GM21786 (cell line): ENCODE results near the gene C3orf70.
"Not testable (repeated sequence)": the region's sequence is repeated elsewhere in the genome, so short reads cannot be mapped to it uniquely, and the experiment has no call there.

Source experiments
- ATAC-seq: cut with Tn5 transposase; IDR thresholded peaks from one replicate; pipeline ENCODE4 v1.9.1; 2021; ENCODE audit not compliant: unreplicated experiment

Gene C3orf70

DNA sequence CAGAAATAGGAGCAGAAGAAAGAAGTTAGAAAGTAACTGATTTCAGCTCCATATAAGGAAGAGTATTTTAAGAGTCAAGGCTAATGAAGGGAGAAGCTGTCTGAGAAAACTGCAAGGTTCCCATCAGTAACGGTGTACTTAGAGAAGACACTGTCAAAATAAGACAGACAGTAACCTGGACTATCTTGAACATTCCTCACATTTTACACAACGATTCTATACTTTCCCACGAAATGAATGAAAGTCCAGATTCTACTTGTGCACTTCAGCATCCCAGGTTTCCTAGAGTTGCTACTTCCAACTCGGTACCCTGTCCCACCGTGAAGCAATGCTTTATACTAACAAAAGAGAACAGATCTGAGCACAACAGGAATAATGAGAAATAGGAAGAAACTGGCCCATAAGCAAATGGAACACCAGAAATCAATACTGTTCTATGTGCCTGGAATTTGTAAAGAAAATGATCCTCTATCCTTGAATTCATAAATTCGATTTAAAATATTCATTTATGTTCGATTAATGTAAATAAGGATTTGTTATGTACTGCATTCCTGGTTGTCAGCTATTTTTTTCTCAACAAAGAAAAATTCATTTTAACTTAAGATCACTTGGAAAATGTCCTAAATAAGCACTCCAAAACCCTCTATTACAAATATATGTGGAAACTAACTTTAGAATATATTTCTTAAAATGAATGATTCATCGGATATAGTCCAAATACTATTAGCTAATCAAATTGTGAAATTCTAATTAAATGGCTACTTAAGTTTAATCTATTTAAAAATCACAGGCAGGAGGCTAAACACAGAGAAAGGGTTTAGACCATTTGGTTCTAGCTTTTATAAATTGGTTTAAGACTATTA lies 1.5 kb downstream of the C3orf70 start:
- no peak for ATAC-seq

- ATAC-seq, result no peak
These were observed 2.3 kb downstream of the C3orf70 start for GRCh38 chr3:185150561-185150960.

DNA sequence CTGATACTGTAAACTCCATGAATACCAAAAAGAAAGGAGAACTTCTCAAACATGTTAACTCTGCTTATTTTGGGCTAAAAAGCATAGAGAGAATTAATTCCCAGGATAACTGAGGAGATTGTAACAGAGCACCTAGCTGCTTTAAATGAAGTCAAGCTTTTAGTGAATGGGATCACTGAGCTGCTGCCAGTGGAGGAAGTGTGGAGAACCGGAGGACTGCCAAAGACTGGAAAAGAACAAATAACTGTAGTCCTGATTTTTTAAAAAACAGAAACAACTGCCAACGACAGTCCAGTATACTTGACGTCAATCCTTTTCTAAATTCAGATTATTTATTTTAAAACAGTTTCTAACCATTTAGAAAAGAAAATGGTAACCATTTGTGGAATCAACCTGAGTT lies 3.3 kb downstream of the C3orf70 start:
- no peak for ATAC-seq

DNA sequence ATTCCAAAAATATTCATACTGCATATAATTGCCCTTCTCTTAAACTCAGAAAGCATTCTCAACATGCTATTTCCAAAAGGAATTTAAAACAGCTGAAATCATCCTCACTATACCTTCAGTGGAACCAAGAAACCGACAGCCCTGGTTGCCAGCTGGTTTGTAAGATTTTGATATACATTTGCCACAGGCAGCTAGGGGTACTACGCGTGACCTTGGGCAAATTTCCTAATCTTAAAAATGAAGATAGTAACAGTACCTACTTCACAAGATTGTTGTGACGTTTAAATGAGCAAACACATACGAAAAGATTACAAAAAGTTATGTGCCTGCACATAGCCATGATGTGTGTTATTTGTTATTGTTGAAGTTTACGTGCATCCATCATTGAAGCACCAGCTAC lies 7.3 kb downstream of the C3orf70 start:
- ATAC-seq, result no peak

DNA sequence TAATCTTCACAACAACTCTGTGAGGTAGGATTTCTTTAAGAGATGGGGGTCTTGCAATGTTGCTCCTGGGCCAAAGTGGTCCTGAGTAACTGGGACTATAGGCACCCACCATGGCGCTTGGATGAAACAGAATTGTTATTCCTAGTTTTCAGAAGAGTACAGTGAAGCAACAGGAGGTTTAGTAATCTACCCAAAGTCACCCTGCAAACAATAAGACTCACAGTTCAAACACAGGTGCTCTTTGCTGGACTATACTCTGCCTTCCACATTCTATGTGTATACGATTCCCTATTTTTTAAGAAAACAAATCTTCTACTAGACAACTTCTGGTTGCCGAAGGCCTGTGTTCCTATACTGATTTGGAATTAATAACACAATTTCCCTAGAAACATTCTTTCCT lies 8.1 kb downstream of the C3orf70 start:
- ATAC-seq, result no peak

DNA sequence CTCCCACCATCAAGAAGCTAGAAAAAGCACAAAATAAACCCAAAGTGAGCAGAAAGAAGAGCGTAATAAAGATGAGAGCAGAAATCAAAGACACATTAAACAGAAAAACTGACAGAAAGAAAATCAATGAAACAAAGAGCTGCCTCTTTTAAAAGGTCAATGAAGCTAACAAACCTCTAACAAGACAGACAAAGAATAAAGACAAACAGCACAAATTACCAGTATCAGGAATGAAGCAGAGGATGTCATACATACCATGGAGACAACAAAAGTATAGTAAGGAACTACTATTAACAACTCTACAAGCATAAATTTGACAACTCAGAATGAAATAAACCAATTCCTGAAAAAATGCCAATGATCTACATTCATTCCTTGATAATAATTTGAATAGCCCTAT lies 15.0 kb downstream of the C3orf70 start:
- no peak for ATAC-seq

DNA sequence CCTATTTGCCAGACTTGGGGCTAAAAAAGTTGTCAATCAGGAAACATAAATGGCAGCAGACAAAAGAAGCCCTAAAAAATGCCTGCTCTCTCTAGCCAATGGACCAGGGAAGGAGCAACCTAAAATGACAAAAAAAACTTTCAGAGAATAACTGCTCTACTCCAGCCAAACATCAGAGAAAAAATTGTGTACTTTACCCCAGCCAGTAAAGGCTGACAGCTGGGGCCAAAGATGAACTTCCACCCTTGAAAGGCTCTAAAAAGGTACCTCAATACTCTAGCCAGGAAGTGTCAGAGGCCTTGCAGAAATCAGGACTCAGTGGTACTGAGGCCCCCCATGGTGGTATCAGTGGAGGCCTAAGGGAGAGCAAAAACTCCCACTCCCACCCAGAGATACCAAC lies 18.4 kb downstream of the C3orf70 start:
- ATAC-seq, result no peak

DNA sequence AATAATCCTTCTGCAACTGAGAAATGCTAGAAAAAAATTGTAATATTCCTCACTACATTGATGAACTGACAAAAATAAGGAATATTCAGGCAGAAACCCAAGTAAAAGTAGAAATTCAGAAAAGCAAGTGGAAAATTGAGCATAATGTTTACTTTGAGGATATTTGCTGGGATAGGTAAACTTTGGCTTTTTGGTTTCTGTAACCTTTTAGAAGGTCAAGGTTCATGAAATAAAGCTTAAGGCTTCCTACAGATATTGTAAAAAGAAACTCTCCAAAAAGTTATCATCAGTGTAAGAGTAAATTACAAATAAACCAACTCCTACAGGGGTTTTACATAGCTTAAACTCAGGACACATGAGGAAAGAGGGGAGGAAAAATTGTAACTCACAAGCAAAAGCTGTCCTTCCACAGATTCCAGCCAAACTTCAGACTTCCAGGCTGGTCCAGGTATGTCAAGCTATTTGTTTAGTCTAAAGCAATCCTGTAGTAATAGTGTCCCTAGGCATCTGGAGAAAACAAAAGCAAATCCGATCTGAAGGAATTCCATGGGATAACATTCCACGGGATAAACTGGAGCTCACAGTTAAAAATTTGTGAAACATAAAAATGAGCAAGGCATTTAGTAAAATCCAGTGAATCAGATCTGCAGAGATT lies 21.1 kb downstream of the C3orf70 start:
- ATAC-seq, result no peak

- ATAC-seq, result no peak
These were observed 23.8 kb downstream of the C3orf70 start for GRCh38 chr3:185129083-185129482.

DNA sequence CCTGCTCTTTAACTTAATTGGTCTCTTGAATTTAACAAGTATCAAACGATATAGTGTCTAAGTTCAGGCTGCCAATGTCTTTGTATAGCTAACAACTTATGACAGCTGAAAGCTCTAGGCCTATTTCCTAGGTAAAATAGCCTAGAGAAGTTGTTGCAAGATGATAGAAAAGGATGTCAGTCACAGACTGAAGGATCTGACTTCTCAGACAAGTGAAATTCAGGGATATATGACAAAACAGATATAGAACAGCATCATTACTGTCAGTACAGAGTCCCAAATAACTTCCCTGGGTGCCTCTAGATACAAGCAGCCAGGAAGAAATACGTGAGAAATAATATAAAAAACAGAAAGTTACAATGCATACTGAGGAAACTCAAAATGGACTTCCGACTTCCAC lies 26.7 kb downstream of the C3orf70 start:
- ATAC-seq, result no peak

DNA sequence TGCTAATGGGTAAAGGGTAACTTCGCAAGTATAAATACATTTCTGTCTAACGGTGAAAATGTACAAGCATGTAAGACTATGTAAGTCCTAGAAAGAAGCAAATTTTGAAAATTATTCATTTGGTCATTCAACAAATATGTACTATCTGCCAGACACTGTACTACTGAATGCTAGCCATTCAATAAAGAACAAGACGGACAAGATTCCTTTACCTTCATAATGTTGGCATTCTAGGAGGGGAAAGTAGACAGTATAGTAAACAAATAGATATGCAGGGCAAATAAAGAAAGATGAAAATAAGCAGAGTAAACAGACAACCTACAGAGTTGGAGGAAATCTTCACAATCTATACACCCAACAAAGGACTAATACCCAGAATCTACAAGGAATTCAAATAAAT lies 32.7 kb downstream of the C3orf70 start:
- no peak for ATAC-seq

GRCh38 chr3:185115371-185115770 lies 37.5 kb downstream of the C3orf70 start:
- ATAC-seq, result no peak

DNA sequence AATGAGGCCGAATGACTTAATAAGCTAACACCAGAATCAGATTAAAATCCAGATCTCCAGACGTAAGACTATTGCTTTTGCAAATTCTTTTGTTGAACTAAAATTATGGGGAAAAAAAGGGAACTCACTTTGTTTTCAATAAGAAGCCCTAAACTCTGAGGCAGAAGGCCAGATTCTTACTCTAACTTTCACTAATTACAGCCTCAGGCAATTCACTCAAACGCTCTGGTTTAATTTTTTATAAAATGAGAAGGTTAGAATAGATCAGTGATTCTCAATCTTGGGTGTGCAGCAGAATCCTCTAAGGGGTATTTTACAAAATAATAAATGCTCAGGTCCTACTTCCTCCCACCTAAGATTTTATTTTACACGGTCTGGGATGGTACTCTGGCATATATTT lies 38.1 kb downstream of the C3orf70 start:
- ATAC-seq, result no peak

DNA sequence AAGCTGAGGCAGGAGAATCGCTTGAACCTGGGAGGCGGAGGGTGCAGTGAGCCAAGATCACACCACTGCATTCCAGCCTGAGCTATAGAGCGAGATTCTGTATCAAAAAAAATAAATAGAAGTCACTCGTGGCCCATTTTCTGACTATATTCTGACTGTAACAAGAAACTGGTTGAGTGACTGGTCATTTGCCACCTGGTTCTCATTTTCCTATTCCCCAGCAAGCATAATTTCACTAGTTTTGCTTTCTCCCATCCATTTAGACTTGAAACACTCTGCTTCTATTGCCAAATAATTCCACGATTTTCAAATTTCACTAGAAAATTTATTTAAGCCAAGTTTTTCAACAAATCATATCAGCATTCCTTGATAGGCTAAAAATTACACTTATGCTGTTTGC lies 40.7 kb downstream of the C3orf70 start:
- no peak for ATAC-seq

GRCh38 chr3:185109012-185109411 lies 43.8 kb downstream of the C3orf70 start:
- not testable (repeated sequence) for ATAC-seq

GRCh38 chr3:185106256-185106890 lies 46.5 kb downstream of the C3orf70 start:
- not testable (repeated sequence) for ATAC-seq

DNA sequence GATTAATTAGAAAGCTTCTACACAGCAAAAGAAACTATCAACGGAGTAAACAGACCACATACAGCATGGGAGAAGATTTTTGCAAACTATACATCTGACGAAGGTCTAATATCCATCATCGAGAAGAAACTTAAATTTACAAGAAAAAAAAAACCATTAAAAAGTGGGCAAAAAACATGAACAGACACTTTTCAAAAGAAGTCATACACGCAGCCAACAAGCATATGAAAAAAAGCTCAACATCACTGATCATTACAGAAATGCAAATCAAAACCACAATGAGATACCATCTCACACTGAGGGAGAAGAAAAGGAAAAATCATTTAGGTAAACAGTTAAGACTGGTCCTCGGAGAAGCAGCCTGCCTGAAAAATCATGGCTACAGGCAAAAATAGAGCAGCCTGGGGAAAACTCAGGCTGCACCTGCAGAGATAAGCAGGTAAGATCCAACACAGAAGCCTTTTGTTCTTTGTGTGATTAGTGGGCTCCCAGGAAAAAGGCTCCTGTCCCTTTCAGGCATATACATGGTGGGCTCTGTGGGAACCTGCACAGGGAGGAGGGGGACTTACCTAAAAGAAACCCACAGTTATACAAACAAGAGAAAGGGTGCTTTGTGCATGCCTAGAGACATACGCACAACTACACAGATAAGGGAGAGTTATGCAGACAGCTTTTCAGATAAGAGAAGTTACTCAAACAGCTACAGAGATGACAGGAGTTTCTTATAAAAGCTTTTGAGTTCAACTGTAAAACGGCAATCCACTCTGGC lies 49.3 kb downstream of the C3orf70 start:
- ATAC-seq, result no peak

- no peak for ATAC-seq
These were observed 58.2 kb downstream of the C3orf70 start for GRCh38 chr3:185094697-185095096.

DNA sequence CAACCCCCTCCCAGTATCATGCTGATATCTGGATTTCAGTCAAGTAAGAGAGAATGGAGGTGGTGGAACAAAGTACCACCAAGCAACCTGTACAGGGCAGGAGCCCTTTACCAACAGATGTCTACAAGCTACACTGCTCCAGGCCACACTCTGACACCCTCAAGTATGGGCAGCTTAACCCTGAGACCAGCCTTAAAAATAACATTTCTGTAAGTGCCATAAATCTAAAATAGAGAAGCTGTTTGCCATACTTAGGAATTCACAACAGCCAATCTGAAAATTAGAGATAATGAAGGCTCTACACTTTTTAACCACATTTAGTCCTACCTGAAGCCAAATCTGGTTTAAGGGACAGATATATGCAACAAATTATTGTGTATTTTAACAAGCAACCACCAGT lies 59.7 kb downstream of the C3orf70 start:
- ATAC-seq, result no peak

GRCh38 chr3:185090811-185091210 lies 62.0 kb downstream of the C3orf70 start:
- ATAC-seq, result no peak

DNA sequence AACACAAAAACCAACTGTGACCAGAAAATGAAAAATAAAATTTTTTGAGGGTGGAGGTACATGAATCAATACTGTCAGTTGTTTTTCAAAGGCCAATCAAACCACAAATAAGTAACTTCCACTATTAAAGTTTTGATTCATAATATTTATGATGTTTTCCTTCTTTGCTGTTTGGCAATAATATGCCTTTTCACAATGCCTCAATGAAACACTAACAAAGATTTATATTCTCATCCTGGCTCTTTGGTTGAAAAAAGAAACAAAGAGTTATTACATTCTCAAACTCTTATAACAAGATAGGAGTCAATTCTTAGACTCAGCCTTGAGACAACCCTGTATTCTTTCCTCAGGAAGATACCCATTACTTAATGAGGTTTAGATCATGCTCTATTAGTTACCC lies 63.1 kb downstream of the C3orf70 start:
- no peak for ATAC-seq
